HTERT RPE-1 (cell line): ENCODE results near the gene TRPM7.
"Not testable (repeated sequence)": the region's sequence is repeated elsewhere in the genome, so short reads cannot be mapped to it uniquely, and the experiment has no call there.

ENCODE experiments used
- in situ Hi-C: fragments of 300-500 bp; cut with MboI; formaldehyde crosslinking; loops from 4 replicates; pipeline ENCODE4 v1.14.3; 2020; ENCODE audit warnings: low sequenced_read_pairs

Gene TRPM7

GRCh38 chr15:50670115-50670514 lies 16.5 kb downstream of the TRPM7 start:
- in situ Hi-C loops: no loop called here

GRCh38 chr15:50669611-50670010 lies 17.0 kb downstream of the TRPM7 start:
- in situ Hi-C loops: no loop called here

GRCh38 chr15:50665938-50666337 lies 20.7 kb downstream of the TRPM7 start:
- in situ Hi-C loops: no loop called here

GRCh38 chr15:50655555-50655954 lies 31.0 kb downstream of the TRPM7 start:
- in situ Hi-C loops: no loop called here

- in situ Hi-C loops: no loop called here
Measured at GRCh38 chr15:50653156-50653743, 33.3 kb downstream of the TRPM7 start.

GRCh38 chr15:50652671-50653070 lies 33.9 kb downstream of the TRPM7 start:
- in situ Hi-C loops: no loop called here

GRCh38 chr15:50641318-50641717 lies 45.3 kb downstream of the TRPM7 start:
- in situ Hi-C loops: no loop called here

- in situ Hi-C loops: no loop called here
Measured at GRCh38 chr15:50636146-50636545, 50.5 kb downstream of the TRPM7 start.

- in situ Hi-C loops: no loop called here
Measured at GRCh38 chr15:50633653-50634052, 52.9 kb downstream of the TRPM7 start.

- in situ Hi-C loops: no loop called here
Measured at GRCh38 chr15:50628421-50628820, 58.2 kb downstream of the TRPM7 start.

- in situ Hi-C loops: no loop called here
Measured at GRCh38 chr15:50627351-50628055, 59.1 kb downstream of the TRPM7 start.

GRCh38 chr15:50624616-50625168 lies 61.9 kb downstream of the TRPM7 start:
- in situ Hi-C loops: no loop called here

- in situ Hi-C loops: not testable (repeated sequence)
Measured at GRCh38 chr15:50622361-50622943, 64.1 kb downstream of the TRPM7 start.

GRCh38 chr15:50616960-50617359 lies 69.6 kb downstream of the TRPM7 start:
- in situ Hi-C loops: not testable (repeated sequence)

- in situ Hi-C loops: not testable (repeated sequence)
Measured at GRCh38 chr15:50616554-50616953, 70.0 kb downstream of the TRPM7 start.

- in situ Hi-C loops: no loop called here
Measured at GRCh38 chr15:50613600-50613999, 73.0 kb downstream of the TRPM7 start.

GRCh38 chr15:50607129-50607528 lies 79.5 kb downstream of the TRPM7 start:
- in situ Hi-C loops: no loop called here

GRCh38 chr15:50605462-50605861 lies 81.1 kb downstream of the TRPM7 start:
- in situ Hi-C loops: no loop called here

GRCh38 chr15:50602028-50602427 lies 84.6 kb downstream of the TRPM7 start:
- in situ Hi-C loops: not testable (repeated sequence)

- in situ Hi-C loops: no loop called here
Measured at GRCh38 chr15:50594311-50594710, 92.3 kb downstream of the TRPM7 start.

- in situ Hi-C loops: no loop called here
Measured at GRCh38 chr15:50593761-50594160, 92.8 kb downstream of the TRPM7 start.

- in situ Hi-C loops: no loop called here
Measured at GRCh38 chr15:50590288-50590687, 96.3 kb downstream of the TRPM7 start.
